GM12865 (cell line): Measurements from ENCODE around the gene UVSSA.

ENCODE experiments used
- DNase-seq: peaks from one replicate; pipeline ENCODE4 v3.0.0; 2010; ENCODE audit warnings: low read depth
- H3K4me3 ChIP-seq: 2 replicates; pipeline ENCODE4 v1.5.1; 2011; ENCODE audit warnings: mild to moderate bottlenecking, low read depth, low read length, control low read depth
- TF ChIP-seq, protein P1 (sequence below): IDR thresholded peaks from 2 replicates; pipeline ENCODE4 v1.5.1; 2011; ENCODE audit warnings: low read length, control low read depth, low read depth, inconsistent platforms; ENCODE audit not compliant: insufficient read depth; ENCODE audit errors: missing control alignments

UVSSA gene

DNA sequence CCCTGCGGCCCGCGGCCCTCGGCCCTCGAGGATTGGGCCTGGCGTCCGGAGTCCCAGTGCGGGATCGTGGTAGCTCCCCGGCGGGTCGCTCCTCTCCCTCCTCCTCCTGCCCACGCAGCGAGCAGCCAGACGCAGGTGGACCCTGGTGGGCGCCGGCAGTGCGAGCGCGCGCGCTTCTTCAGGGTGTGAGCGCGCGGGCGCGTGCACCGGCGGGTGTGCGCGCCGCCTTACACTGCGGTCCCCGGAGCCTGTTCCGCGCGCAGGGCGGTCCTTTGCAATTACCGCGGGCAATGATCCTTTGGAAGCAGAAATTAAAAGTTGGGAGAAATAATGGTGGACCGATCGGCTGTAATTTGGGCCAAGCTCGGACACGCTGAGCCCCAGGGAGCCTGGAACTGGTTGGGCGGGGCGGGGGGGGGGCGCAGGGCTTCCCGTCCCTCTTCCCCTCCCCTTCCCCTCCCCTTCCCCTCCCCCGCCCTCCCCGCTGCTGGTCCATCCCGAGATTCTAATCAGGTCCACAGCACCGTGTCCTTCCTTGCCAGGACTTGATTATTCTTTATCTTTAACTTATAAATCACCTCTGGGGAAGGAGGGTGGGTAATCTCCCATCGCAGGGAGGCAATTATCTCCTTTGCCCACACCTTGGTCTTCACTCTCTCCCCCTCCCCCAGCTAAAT, 60.8 kb downstream of the UVSSA start:
- DNase-seq: no peak
- H3K4me3 ChIP-seq: no peak overlapping the region
- TF ChIP-seq, protein P1, sequence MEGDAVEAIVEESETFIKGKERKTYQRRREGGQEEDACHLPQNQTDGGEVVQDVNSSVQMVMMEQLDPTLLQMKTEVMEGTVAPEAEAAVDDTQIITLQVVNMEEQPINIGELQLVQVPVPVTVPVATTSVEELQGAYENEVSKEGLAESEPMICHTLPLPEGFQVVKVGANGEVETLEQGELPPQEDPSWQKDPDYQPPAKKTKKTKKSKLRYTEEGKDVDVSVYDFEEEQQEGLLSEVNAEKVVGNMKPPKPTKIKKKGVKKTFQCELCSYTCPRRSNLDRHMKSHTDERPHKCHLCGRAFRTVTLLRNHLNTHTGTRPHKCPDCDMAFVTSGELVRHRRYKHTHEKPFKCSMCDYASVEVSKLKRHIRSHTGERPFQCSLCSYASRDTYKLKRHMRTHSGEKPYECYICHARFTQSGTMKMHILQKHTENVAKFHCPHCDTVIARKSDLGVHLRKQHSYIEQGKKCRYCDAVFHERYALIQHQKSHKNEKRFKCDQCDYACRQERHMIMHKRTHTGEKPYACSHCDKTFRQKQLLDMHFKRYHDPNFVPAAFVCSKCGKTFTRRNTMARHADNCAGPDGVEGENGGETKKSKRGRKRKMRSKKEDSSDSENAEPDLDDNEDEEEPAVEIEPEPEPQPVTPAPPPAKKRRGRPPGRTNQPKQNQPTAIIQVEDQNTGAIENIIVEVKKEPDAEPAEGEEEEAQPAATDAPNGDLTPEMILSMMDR: no peak

DNA sequence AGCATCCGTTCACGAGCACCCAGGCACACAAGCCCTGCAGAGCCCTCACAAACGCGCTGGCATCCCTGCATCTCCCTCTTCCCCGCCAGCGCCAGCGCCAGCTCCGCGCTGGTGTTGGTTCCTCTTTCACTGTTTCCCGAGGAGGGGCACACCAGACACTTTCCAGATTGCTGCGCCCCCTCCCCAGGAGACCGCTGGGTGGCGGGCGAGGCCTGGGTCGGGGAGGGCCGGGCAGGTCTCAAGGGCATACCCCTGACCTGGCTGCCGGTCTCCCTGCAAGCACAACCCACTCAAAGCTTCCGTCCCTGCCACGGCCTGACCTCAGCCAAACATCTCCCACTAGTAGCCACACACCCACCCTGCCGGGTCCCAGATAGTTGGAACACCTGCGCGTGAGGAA, 61.4 kb downstream of the UVSSA start:
- H3K4me3 ChIP-seq: no peak overlapping the region
- TF ChIP-seq, protein P1: no peak
- DNase-seq: no peak

DNA sequence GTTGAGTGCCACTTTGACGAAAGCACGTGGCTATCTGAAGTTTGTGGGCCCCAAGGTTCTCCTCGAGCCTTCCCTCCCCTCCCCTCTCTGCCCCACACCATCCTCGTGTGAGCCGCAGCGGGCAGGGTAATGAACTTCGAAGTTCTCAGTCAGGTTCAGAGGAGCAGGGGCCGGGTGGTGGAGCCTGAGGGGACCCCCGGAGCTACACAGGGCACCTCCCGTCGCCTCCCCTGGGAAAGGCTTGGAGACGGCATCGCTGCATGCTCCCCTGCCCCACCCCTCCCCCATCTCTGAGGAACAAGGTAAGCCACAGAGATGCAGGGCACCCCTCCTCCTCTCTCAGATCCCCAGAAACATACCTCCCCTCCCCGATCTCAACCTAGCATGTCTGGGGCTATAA, 62.1 kb downstream of the UVSSA start:
- DNase-seq: no peak
- no peak overlapping the region for H3K4me3 ChIP-seq
- TF ChIP-seq, protein P1: no peak

DNA sequence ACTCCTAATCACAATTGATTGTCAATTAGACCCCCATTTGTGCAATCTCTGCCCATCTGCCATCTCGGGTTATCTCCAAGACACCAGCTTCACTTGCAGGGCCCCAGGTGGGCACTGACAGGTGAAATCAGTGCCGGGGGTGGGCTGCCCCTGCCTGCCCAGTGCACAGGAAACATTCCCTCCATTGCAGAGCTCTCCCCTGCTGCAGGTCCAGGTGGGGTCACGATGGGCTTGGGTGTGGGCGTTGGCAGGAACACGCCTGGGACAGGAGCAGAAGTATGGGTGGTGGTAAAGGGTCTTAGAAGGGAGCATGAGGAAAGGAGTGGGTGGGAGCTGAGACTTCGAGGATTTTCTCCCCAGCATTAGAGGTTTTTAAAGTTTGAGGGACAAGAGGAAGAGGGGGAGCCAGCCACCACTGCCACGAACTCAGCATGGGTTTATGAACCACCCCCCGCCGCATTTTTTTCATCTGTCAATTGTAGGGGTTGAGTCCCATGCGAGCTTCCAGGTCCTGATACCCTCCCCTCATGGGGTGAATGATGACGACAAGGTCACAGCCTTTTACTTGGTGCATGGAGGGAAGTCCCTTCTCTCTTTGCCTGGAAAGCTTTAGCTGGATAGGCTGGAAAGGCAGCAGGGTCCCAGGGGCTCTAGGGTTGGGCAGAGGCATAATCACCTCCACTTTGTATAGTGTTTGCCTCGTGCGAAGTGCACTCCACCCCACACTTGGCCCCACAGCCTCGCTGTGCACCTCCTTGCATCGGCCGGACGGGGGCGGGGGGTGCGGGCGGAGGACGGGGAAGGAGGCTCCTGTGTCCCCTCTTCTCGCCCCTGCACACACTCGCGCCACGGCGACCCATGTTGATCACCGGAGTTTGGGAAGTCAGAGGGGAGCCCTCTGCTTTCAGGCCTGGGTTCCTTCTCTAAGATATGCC, 62.8 kb downstream of the UVSSA start:
- TF ChIP-seq, protein P1: no peak
- DNase-seq: no peak
- no peak overlapping the region for H3K4me3 ChIP-seq

DNA sequence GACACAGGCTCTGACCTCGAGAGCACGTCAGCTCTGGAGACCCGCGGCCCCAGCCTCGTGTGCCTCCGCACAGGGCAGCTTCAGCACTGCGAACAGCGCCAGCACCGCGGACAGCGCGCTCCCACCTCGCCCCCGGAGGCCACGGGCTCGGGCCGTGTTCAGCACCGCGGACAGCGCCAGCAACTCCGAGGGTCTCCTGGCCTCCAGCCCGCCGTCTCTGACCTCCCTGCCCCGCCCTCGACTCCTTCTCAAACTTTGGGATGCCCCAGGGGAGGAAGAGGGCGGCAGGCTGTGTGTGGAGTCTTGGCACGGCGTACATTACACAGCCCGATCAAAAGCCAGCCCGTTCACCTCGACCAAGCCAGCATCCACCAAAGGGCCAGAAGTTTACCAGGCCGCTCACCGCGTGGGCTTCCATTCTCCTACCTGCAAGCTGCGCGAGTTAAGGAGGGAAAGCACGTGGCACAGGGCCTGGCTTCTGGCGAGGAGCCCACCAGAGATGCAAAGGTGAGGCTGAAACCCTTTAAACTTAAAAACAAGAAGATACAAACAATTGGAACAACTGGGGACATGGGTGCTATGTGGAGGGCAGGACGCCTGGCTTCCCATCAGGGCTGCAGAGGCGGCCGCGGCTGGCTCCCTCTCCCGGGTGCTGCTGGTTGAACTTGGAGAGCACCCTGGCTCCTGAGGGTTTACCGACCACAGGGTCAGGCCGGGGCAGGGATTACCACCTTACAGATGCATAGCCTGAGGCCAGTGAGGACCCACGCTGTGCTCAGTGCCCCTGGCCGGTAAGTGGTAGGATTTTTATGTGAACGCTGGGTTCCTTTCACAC, 63.7 kb downstream of the UVSSA start:
- no peak overlapping the region for H3K4me3 ChIP-seq
- TF ChIP-seq, protein P1: no peak
- DNase-seq: peak; percentile 31

DNA sequence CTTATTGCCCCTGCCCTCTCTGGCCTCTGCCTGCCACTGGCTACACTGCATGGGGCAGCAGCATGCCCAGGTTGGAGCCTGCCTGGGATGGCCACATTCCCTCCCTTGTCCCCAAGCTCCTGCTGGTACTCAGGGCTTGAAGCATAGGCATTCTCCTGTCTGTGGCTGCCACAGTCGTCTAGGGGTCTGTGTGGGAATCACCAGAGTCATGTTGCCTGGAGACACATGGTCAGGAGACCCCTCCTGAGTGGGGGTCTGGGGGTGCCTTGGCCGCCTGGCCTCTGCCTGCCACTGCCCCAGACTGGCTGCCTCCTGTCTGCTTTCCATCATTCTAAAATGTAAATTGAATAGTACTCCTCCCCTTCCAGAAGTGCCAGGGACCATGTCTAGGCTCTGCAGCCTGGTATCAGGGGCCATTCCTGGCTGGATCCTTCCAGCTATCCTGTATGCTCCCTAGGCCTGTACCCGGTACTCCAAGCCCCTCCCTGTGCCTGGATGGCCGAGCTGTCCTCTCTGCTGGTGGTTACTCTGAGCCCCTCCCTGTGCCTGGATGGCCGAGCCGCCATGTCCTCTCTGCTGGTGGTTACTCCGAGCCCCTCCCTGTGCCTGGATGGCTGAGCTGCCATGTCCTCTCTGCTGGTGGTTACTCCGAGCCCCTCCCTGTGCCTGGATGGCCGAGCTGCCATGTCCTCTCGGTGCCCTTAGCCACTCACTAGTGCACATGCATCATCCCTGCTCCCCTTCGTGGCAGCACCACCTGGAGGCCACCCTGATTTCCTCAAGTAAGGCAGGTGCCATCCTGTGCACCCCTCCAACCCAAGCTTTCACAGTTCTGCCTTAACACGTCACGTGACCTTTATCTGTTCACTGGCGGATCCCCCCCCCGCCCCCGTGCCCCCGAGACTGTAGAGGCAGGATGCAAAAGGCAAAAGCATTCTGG, 64.7 kb downstream of the UVSSA start:
- TF ChIP-seq, protein P1: no peak
- DNase-seq: no peak

More for the DNA sequence above, 64.7 kb downstream of the UVSSA start:
- H3K4me3 ChIP-seq: no peak overlapping the region
